Thyroid gland (tissue), 4 donors: ENCODE measurements around the gene NFIA.

Source experiments
- CTCF ChIP-seq, 6 experiments: fragments of 200-600 bp in 3 of 6; fragments of 450-650 bp in 3 of 6; sonication (generic) in 3 of 6; IDR thresholded peaks; one replicate each; pipeline ENCODE4 v1.5.1; 2016 to 2019; ENCODE audit warnings: antibody characterized with exemption in 6 of 6, mild to moderate bottlenecking in 2 of 6, inconsistent platforms in 1 of 6, moderate library complexity in 1 of 6
- POLR2A ChIP-seq, 2 donors: fragments of 450-650 bp; IDR thresholded peaks; one replicate each; pipeline ENCODE4 v1.6.1; 2017; ENCODE audit warnings: antibody characterized with exemption in 2 of 2, mild to moderate bottlenecking in 2 of 2, moderate library complexity in 1 of 2

GRCh38 chr1:61406467-61406866 lies 324.1 kb downstream of the NFIA start:
- TF ChIP-seq CTCF (IDR thresholded peaks at IDR 0.05) (no peak), POLR2A (IDR thresholded peaks at IDR 0.05) (no peak)
